ENCODE results near the gene AKIRIN2. TPM values are rescaled to one million over a fixed set of nuclear protein-coding genes. Genes with fewer than 3 reads are reported as not detected.

Gene AKIRIN2
- total and polyA plus RNA-seq, 9 of the 15 experiments (the other 6 are each of a cell fraction or from before 2014, with no cell fraction given): 5.8 to 63.9 (median 28.1) TPM

DNA sequence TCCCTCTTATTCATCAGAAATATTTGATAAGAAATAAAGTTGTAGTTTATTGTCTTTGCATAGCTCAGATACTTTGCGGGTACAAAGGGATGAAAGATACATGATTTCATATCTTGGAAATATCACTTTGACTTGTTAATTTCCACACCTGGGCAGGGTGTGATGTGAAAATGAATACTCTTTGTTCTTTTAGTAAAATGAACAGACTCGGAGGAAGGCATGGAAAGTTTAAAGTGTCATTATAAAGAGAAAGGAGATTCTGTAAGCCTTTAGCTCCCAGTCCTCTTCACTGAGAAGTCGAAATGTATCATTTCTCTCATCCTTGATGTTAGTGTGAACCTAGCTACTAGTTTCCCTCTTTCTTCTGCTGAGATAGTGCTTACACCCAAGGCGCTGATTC lies 36.7 kb upstream of the AKIRIN2 start:
- Histone ChIP-seq H3K4me3 (no peak overlapping the region), H3K27ac (ENCODE audit: extremely low read depth, low read depth, low read length) (no peak overlapping the region), H2AFZ (ENCODE audit: low read depth, low read length) (no peak overlapping the region), H3K36me3 (ENCODE audit: control insufficient read depth, insufficient read depth, low read length) (no peaks in the 10 kb centered on the region), H4K20me1 (replicated peaks; ENCODE audit: control insufficient read depth, insufficient read depth, low read length) (no peaks in the 10 kb centered on the region), H3K79me2 (ENCODE audit: control insufficient read depth, insufficient read depth, low read length) (no peaks in the 10 kb centered on the region), H3K9me1 (ENCODE audit: control insufficient read depth, insufficient read depth, low read length) (no peaks in the 10 kb centered on the region), H3K9ac (ENCODE audit: insufficient read depth in 1 of 2, low read depth in 2 of 2, low read length in 2 of 2) (no peak overlapping the region), H3K4me2 (ENCODE audit: insufficient read depth, low read length) (no peak overlapping the region), H3K4me1 (replicated peaks in 1 of 2; ENCODE audit: control insufficient read depth in 2 of 2, insufficient read depth in 2 of 2, low read length in 2 of 2) (peaks cover 0 to 13% of the 10 kb centered on the region in 2 experiments; a peak in 2 of 5 replicates), H3K9me3 (replicated peaks; ENCODE audit: control insufficient read depth, insufficient read depth, low read depth, low read length) (no peaks in the 10 kb centered on the region), H3K27me3 (ENCODE audit: control insufficient read depth in 2 of 2, insufficient read depth in 2 of 2, low read length in 2 of 2) (no peaks in the 10 kb centered on the region)
- intact Hi-C loops (cut with micrococcal nuclease): no loop called here
- no peak for FAIRE-seq
- 76% methylated on average over 4 of the region's 4 CpGs for WGBS (ENCODE audit: insufficient coverage, low coverage, missing lambda C conversion rate)
- ChIA-PET POLR2A (interaction anchor here (0.7 kb wide), 1 partner anchor 40 kb away, joined by 3 read pairs; no protein-coding TSS in a partner anchor), CTCF (ENCODE audit: low intra/inter-chr PET ratio) (no interaction called here)
- in situ Hi-C loops (cut with MboI): no loop called here
- no TSS peak for BruUV-seq (replicated peaks)
- ATAC-seq: no peak
- DNase-seq (ENCODE audit: extremely low read depth in 1 of 4, low spot score in 3 of 4): no peak
- TF ChIP-seq MCM2 (IDR thresholded peaks at IDR 0.05; ENCODE audit: low read depth) (no peak), ZNF436 (CRISPR knock-in tag; IDR thresholded peaks at IDR 0.05) (no peak), RUNX1 (IDR thresholded peaks at IDR 0.05; ENCODE audit: low read depth) (no peak), LCOR (CRISPR knock-in tag; IDR thresholded peaks at IDR 0.05) (no peak), SUPT5H (IDR thresholded peaks at IDR 0.05) (no peak), MECOM (CRISPR knock-in tag; IDR thresholded peaks at IDR 0.05) (no peak), CBFA2T2 (conservative IDR thresholded peaks at IDR 0.05) (no peak)
- TF ChIP-seq, protein P1, sequence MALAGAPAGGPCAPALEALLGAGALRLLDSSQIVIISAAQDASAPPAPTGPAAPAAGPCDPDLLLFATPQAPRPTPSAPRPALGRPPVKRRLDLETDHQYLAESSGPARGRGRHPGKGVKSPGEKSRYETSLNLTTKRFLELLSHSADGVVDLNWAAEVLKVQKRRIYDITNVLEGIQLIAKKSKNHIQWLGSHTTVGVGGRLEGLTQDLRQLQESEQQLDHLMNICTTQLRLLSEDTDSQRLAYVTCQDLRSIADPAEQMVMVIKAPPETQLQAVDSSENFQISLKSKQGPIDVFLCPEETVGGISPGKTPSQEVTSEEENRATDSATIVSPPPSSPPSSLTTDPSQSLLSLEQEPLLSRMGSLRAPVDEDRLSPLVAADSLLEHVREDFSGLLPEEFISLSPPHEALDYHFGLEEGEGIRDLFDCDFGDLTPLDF (CRISPR knock-in tag; IDR thresholded peaks at IDR 0.05): no peak
- TF ChIP-seq, protein P2, sequence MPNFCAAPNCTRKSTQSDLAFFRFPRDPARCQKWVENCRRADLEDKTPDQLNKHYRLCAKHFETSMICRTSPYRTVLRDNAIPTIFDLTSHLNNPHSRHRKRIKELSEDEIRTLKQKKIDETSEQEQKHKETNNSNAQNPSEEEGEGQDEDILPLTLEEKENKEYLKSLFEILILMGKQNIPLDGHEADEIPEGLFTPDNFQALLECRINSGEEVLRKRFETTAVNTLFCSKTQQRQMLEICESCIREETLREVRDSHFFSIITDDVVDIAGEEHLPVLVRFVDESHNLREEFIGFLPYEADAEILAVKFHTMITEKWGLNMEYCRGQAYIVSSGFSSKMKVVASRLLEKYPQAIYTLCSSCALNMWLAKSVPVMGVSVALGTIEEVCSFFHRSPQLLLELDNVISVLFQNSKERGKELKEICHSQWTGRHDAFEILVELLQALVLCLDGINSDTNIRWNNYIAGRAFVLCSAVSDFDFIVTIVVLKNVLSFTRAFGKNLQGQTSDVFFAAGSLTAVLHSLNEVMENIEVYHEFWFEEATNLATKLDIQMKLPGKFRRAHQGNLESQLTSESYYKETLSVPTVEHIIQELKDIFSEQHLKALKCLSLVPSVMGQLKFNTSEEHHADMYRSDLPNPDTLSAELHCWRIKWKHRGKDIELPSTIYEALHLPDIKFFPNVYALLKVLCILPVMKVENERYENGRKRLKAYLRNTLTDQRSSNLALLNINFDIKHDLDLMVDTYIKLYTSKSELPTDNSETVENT (CRISPR knock-in tag; IDR thresholded peaks at IDR 0.05): no peak
- TF ChIP-seq, protein P3, sequence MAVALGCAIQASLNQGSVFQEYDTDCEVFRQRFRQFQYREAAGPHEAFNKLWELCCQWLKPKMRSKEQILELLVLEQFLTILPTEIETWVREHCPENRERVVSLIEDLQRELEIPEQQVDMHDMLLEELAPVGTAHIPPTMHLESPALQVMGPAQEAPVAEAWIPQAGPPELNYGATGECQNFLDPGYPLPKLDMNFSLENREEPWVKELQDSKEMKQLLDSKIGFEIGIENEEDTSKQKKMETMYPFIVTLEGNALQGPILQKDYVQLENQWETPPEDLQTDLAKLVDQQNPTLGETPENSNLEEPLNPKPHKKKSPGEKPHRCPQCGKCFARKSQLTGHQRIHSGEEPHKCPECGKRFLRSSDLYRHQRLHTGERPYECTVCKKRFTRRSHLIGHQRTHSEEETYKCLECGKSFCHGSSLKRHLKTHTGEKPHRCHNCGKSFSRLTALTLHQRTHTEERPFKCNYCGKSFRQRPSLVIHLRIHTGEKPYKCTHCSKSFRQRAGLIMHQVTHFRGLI (CRISPR knock-in tag; IDR thresholded peaks at IDR 0.05): no peak
- TF ChIP-seq, protein P4, sequence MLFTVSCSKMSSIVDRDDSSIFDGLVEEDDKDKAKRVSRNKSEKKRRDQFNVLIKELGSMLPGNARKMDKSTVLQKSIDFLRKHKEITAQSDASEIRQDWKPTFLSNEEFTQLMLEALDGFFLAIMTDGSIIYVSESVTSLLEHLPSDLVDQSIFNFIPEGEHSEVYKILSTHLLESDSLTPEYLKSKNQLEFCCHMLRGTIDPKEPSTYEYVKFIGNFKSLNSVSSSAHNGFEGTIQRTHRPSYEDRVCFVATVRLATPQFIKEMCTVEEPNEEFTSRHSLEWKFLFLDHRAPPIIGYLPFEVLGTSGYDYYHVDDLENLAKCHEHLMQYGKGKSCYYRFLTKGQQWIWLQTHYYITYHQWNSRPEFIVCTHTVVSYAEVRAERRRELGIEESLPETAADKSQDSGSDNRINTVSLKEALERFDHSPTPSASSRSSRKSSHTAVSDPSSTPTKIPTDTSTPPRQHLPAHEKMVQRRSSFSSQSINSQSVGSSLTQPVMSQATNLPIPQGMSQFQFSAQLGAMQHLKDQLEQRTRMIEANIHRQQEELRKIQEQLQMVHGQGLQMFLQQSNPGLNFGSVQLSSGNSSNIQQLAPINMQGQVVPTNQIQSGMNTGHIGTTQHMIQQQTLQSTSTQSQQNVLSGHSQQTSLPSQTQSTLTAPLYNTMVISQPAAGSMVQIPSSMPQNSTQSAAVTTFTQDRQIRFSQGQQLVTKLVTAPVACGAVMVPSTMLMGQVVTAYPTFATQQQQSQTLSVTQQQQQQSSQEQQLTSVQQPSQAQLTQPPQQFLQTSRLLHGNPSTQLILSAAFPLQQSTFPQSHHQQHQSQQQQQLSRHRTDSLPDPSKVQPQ (CRISPR knock-in tag; IDR thresholded peaks at IDR 0.05; ENCODE audit: borderline replicate concordance): no peak
